GM21576 (cell line): ENCODE measurements around the gene NUP107.

ENCODE experiments used
- ATAC-seq: cut with Tn5 transposase; IDR thresholded peaks from one replicate; pipeline ENCODE4 v1.9.1; 2021; ENCODE audit warnings: mild to moderate bottlenecking, moderate library complexity; ENCODE audit not compliant: unreplicated experiment

Gene NUP107

DNA sequence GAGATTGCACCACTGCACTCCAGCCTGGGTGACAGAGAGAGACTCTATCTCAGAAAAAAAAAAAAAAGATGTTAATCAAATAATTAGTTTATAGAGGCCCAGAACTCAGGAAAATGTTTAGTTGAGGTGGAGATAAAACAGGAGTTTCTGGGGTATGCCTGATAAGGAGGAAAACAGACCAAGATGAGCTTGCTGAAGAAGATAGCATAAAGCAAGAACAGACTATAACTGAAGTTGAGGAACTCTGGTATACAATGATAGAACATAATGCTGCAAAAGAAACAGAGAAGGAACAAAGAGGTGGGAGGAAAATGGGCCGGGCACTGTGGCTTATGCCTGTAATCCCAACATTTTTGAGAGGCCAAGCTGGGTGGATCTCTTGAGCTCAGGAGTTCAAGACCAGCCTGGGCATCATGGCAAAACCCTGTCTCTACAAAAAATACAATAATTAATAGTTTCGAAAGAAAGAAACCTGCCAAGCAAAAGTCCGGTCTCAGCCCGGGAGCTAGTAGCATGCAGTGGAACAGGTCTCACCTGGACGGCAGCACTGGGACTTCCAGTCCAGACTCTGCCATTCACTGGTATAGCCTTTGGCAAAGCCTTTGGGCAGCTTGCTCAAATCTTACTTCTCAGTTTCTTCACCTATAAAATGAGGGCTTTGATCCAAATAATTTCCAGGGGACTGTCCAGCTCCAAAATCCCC, 84.6 kb downstream of the NUP107 start:
- ATAC-seq: no peak

- peak; percentile 68 for ATAC-seq
Observed at GRCh38 chr12:68772714-68773113, 85.9 kb downstream of the NUP107 start.

GRCh38 chr12:68773582-68773981, 86.8 kb downstream of the NUP107 start:
- no peak for ATAC-seq

DNA sequence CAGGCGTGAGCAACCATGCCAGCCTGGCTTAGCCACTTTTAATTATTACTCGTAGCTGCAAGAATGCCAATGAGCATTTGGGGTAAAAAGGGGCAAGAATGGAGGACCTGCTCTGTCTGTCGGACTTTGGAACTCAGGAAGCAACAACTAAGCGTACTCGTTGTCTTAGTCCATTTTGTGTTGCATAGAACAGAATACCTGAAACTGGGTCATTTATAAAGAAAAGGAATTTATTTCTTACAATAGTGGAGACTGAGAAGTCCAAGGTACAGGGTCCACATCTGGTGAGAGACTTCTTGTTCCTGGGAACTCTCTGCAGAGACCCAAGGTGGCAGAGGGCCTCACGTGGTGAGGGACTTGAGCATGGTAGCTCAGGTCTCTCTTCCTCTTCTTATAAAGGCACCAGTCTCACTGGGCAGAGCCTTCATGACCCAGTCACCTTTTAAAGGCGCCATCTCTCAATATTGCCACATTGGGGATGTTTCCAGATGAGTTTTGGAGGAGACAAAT, 88.4 kb downstream of the NUP107 start:
- ATAC-seq: no peak

DNA sequence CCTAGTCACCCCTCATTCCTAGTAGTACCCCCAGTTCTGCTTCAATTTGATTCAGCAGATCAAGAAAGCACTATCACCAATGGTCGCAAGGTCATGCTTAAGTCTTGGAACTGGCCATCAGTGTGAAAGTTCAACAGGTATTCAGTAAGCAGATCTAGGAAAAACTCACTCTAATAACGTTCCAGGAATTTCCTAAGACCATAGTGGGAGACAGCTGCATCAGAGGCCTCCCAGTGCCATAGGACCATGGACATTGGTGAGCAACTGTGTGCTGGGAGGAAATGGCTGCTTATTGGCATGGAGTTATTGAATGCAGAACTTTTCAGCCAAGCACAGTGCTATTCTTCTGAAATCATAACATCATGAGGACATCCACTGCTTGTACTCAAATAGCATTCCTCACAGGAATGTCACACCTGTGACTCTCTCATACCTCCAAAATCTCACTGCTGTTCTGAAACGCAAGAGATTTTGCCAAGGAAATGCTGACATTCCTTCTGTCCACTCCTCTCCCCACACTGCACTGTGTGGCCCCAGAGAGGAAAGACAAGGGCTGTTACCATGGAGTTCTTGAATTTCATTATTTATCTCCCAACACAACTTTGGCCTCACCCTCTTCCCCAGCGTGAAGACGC, 90.3 kb downstream of the NUP107 start:
- no peak for ATAC-seq

DNA sequence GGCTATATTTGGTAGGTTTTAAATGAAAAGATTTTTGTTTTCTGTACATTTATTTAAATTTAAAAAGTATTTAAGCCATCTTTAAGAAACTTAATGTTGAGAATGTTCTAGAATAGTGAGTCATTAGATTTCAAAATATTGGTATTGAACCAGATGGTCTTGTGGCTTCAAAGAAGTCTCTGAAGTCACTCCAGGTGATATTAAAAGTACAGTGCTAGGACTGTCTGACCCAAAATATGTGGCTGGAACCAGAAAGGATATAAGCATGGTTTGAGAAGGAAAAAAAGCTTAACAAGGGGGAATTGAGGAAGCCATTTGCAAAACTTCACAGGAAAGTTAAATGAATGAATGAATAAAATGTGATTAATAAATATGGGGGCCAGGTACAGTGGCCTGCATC, 92.5 kb downstream of the NUP107 start:
- no peak for ATAC-seq

DNA sequence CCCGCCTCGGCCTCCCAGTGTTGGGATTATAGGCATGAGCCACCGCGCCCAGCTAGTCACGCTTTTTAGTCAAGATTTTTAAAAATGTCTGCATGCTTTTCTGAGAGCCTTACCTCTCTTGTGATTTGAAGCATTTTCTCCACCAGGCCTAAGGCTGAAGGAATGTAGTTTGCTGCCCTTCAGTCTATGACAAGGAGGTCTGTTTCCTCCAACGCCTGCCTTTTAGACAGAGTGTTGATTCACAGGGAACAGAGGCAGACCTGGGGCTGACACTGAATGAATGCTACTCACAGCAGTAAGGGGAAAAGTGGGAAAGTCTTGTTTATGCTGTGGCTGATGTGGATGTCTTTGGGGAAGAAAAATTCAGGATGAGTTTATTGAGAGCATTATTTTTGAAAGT, 94.0 kb downstream of the NUP107 start:
- ATAC-seq: no peak

DNA sequence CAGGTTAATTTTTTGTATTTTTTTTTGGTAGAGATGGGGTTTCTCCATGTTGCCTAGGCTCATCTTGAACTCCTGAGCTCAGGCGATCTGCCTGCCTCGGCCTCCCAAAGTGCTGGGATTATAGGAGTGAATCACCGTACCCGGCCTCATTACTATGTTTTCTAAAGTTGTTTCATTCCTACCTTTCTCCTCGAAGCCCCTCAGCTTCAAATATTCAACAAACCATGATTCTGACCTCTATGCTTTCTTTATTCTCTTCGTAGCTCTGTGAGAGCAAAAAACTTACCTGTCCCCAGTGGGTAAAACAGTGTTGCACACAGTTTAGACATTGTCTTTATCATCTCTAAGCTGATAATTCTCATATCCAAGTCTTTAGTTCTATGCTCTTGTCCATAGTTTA, 95.0 kb downstream of the NUP107 start:
- no peak for ATAC-seq

DNA sequence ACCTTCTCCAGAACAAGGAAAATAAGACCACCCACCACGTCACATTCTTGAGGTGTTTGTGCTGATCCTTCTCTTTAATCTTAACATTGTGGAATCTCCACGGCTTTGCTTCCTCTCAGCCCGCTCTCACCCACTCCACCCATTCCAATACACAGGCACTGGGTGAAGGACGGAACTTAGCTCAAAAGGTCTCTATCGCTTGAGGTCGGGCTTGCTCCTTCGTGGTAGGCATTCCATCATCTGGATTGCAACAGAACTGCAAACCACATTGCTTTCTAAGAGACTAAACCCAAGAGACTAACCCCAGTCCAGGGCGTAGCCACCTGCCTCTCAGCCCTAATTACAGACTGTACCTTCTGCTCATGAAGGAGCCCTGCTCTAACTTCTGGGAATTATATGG, 97.2 kb downstream of the NUP107 start:
- no peak for ATAC-seq

GRCh38 chr12:68785358-68785757, 98.6 kb downstream of the NUP107 start:
- no peak for ATAC-seq

- ATAC-seq: no peak
Observed at GRCh38 chr12:68785823-68786222, 99.0 kb downstream of the NUP107 start.

- ATAC-seq: no peak
Observed at GRCh38 chr12:68786929-68787328, 100.2 kb downstream of the NUP107 start.

DNA sequence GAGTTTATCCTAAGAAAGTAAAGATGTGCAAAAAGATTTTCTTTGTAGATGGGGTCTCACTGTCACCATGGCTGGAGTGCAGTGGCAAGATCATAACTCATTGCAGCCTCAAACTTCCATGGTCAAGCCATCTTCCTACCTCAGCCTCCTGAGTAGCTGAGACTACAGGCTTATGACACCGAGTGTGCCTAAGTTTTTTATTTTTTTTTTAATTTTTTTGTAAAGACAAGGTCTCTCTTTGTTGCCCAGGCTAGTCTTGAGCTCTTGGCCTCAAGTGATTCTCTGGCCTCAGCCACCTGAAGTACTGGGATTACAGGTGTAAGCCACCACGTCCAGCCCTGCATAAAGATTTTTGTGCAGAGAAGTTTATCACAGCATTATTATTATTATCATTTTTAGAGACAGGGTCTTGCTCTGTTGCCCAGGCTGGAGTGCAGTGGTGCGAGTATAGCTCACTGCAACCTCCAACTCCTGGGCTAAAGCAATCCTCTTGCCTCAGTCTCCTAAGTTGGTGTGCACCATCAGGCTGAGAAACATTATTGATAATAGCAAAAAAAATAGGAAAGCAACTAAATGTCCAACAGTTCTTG, 101.9 kb downstream of the NUP107 start:
- no peak for ATAC-seq

DNA sequence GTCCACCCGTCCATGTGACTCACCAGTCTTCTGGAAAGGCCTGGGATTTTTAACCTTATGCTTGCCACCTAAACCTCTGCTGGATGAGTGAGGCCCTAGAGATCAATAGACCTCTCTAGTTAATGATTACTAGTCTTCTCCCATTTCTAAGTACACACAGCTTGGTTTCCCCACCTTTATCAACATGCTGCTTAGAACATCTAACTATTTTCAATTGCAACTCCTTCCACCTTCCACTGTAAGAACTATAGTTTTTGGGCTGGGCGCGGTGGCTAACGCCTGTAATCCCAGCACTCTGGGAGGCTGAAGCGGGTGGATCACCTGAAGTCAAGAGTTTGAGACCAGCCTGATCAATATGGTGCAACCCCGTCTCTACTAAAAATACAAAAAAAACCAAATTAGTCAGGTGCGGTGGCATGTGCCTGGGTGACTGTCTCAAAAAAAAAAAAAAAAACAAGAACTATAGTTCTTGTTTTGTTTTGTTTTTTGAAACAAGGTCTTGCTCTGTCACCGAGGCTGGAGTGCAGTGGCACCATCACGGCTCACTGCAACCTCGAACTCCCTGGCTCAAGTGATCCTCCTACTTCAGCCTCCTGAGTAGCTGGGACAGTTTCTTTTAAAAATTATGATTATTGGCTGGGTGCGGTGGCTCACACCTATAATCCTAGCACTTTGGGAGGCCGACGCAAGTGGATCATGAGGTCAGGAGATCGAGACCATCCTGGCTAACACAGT, 102.5 kb downstream of the NUP107 start:
- no peak for ATAC-seq

DNA sequence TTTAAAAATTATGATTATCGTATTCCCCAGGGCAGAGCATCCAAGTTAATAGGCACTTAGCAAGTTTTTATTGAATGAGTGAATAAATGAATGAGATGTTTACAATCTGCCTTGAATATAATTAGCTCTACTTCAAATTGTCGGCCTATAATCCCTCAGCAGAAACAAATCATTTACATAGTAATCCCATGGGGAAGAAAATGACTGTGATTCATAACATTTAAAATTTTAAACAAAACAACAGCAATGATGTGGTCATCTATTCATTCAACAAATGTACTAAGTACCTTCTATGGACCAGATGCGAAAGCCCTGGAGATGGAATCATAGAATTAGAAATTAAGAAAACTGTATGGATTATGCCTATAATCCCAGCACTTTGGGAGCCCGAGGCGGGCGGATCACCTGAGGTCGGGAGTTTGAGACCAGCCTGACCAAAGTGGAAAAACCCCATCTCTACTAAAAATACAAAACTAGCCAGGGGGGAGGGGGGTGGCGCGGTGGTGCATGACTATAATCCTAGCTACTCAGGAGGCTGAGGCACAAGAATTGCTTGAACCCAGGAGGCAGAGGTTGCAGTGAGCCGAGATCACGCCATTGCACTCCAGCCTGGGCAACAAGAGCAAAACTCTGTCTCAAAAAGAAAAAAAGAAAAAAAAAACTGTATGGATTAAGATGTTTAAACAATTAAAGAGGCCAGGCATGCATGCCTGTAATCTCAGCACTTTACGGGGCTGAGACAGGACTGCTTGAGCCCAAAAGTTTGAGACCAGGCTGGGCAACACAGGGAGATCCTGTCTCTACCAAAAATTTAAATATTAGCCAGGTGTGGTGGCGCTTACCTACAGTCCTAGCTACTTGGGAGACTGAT, 103.5 kb downstream of the NUP107 start:
- no peak for ATAC-seq

DNA sequence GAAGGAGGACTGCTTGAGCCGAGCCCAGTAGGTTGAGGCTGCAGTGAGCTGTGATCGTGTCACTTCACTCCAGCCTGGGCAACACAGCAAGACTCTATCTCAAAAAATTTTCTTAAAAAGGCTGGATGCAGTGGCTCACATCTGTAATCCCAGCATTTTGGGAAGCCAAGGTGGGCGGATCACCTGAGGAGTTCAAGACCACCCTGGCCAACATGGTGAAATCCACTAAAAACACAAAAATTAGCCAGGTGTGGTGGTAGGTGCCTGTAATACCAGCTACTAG, 104.1 kb downstream of the NUP107 start:
- ATAC-seq: no peak

GRCh38 chr12:68791897-68792481, 105.2 kb downstream of the NUP107 start:
- ATAC-seq: no peak

DNA sequence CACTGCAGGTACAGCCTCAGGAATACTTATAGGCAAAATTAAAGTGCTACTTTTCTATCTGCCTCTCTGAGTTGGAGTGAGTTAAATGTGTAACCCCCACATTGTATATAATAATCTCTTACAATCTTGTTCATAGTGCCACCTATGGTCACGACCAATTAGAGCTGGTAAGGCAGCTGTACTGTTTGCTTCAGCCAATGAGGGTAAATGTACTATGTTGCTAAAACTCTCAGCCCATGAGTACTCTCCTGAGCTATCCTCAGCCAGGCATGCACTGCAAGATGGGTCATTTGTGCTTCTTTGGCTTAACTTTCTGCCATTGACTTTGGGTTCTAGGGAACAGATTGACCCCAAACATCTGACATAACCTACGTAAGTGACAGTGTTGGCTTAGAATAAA, 106.2 kb downstream of the NUP107 start:
- ATAC-seq: peak; percentile 88

DNA sequence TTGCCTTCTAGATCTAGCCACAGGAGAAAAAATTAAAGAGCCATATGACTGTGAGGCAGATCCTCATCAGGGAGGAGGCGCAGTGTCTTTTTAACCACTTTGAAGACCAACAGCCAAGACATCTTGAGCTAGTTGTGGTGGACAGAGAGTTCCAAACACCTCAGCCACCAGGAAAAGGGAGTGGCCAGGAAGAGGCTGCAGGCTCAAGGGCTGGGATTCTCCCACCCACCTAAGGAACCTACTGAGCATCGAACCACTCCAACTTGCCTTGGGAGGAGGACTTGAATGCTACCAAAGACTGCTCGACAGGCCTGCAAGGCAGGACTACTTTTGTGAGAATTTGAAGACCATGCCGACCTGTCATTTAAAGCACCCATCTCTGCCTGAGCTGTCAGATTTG, 106.7 kb downstream of the NUP107 start:
- ATAC-seq: no peak

DNA sequence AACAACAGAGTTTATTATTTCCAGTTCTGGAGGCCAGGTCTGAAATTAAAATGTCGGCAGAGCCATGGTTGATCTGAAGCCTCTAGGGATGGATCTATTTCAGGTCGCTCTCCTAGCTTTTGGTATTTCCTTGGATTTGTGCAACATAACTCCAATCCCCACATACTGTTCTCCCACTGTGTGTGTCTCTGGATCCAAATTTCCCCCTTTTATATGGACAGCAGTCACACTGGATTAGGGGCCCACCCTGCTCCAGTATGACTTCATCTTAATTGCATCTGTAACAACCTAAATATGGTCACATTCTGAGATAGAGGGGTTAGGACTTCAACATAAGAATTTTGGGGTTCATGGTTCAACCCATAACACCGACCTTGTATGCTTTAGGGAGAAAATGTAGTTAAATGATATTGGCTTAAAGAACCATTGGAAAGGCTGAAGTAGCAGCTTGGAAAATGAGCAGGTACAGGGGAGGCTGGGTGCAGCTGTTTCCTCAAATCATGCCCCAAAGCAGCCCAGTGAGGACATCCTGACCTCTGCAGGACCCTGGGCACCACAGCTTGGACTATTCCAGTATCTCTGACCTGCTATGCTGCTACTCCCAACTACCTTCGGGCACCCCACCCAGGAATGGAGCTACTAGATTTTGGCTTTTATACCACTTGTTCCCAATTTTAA, 107.3 kb downstream of the NUP107 start:
- ATAC-seq: no peak
